CD4-positive, alpha-beta T cell treated with Interleukin-1 beta for 1 hour (primary cell): ENCODE data around the gene RBBP8NL.

Source experiments
- DNase-seq, 2 donors: peaks; one replicate each; pipeline ENCODE4 v3.0.0-alpha.2; 2020 to 2022

RBBP8NL gene

GRCh38 chr20:62427172-62428001, at the start of gene RBBP8NL:
Gene RBBP8NL (minus strand): TSS chr20:62427539. CDS start chr20:62419647, 7,892 bp downstream.
- DNase-seq: no peak

GRCh38 chr20:62476056-62476838, 48.9 kb upstream of the RBBP8NL start:
- DNase-seq: no peak

GRCh38 chr20:62475772-62476055, 48.4 kb upstream of the RBBP8NL start, which contains the start of gene GATA5:
Gene GATA5 (minus strand): TSS chr20:62475995. CDS start chr20:62475521, 474 bp downstream.
- no peak for DNase-seq

- DNase-seq: no peak
These were observed 47.9 kb upstream of the RBBP8NL start for GRCh38 chr20:62475027-62475771.

- no peak for DNase-seq
These were observed 47.3 kb upstream of the RBBP8NL start for GRCh38 chr20:62474604-62475026.

- DNase-seq: no peak
These were observed 46.6 kb upstream of the RBBP8NL start for GRCh38 chr20:62473717-62474603.

- no peak for DNase-seq
These were observed 45.7 kb upstream of the RBBP8NL start for GRCh38 chr20:62472941-62473585.

- no peak for DNase-seq
These were observed 45.0 kb upstream of the RBBP8NL start for GRCh38 chr20:62472138-62472940.

GRCh38 chr20:62470459-62470858, 43.1 kb upstream of the RBBP8NL start:
- DNase-seq: no peak

- DNase-seq: no peak
These were observed 42.7 kb upstream of the RBBP8NL start for GRCh38 chr20:62470001-62470400.

GRCh38 chr20:62469352-62469751, 42.0 kb upstream of the RBBP8NL start:
- no peak for DNase-seq

- no peak for DNase-seq
These were observed 39.6 kb upstream of the RBBP8NL start for GRCh38 chr20:62466806-62467537.

- no peak for DNase-seq
These were observed 38.9 kb upstream of the RBBP8NL start for GRCh38 chr20:62466072-62466760.

GRCh38 chr20:62464990-62465389, 37.7 kb upstream of the RBBP8NL start:
- no peak for DNase-seq

GRCh38 chr20:62464425-62464770, 37.1 kb upstream of the RBBP8NL start:
- no peak for DNase-seq

GRCh38 chr20:62463651-62464424, 36.5 kb upstream of the RBBP8NL start:
- no peak for DNase-seq

GRCh38 chr20:62462976-62463592, 35.7 kb upstream of the RBBP8NL start:
- DNase-seq: no peak

GRCh38 chr20:62461834-62462233, 34.5 kb upstream of the RBBP8NL start:
- no peak for DNase-seq
